IMR-90 (cell line): ENCODE measurements around the gene ESR1. TPM values are rescaled to one million over a fixed set of nuclear protein-coding genes. Genes with fewer than 3 reads are reported as not detected.

Experiments used
- ATAC-seq: fragments of 200-7000 bp; cut with Tn5 transposase; 2 replicates; pipeline ENCODE4 v1.9.1; 2020; ENCODE audit warnings: low read depth, mild to moderate bottlenecking, moderate library complexity
- BruUV-seq: library from RNA; stranded (reverse); fragments of 400-500 nt; replicated peaks from 2 replicates; lab custom pipeline; 2021; lab: Mats Ljungman, UMichigan
- CTCF ChIA-PET: fragments of 300-600 bp; formaldehyde crosslinking; extraction: SDS; loops from one replicate; lab custom pipeline; 2021; ENCODE audit warnings: antibody characterized with exemption; lab: Yijun Ruan, JAX
- POLR2A ChIA-PET: fragments of 300-600 bp; sonication (Branson Sonifier 250); formaldehyde crosslinking; loops from one replicate; lab custom pipeline; 2022; ENCODE audit warnings: antibody characterized with exemption; ENCODE audit not compliant: unreplicated experiment; lab: Charles Lee
- DNase-seq: peaks from one replicate; pipeline ENCODE4 v3.0.0; 2013
- H2AFZ ChIP-seq: replicated peaks from 2 replicates; pipeline ENCODE3; 2013; ENCODE audit warnings: low read length, mild to moderate bottlenecking; ENCODE audit not compliant: poor library complexity
- H2AK5ac ChIP-seq: 2 replicates; pipeline ENCODE4 v1.6.1; 2013; ENCODE audit warnings: low read depth, low read length, inconsistent platforms
- H2AK9ac ChIP-seq: replicated peaks from 2 replicates; pipeline ENCODE3; 2013; ENCODE audit warnings: mild to moderate bottlenecking, low read depth, low read length, moderate library complexity; ENCODE audit not compliant: poor library complexity
- H2BK120ac ChIP-seq: 2 replicates; pipeline ENCODE4 v1.6.1; 2013; ENCODE audit warnings: low read depth, low read length, inconsistent platforms
- H2BK15ac ChIP-seq: 3 replicates; pipeline ENCODE4 v1.6.1; 2013; ENCODE audit warnings: low read depth, low read length, inconsistent platforms
- H2BK20ac ChIP-seq: 2 replicates; pipeline ENCODE4 v1.6.1; 2013; ENCODE audit warnings: low read depth, mild to moderate bottlenecking, inconsistent platforms, low read length, moderate library complexity
- H2BK5ac ChIP-seq: 2 replicates; pipeline ENCODE4 v1.6.1; 2013; ENCODE audit warnings: mild to moderate bottlenecking, low read depth, low read length, inconsistent platforms; ENCODE audit not compliant: poor library complexity, severe bottlenecking
- H3K14ac ChIP-seq: replicated peaks from 2 replicates; pipeline ENCODE4 v1.6.1; 2013; ENCODE audit warnings: low read depth, low read length, inconsistent platforms
- H3K18ac ChIP-seq: 2 replicates; pipeline ENCODE4 v1.6.1; 2013; ENCODE audit warnings: low read depth, low read length, control low read depth
- H3K23ac ChIP-seq: 2 replicates; pipeline ENCODE4 v1.6.1; 2013; ENCODE audit warnings: low read depth, low read length, inconsistent platforms
- H3K27ac ChIP-seq: 2 replicates; pipeline ENCODE4 v1.5.1; 2013; ENCODE audit warnings: mild to moderate bottlenecking, control low read depth, low read length; ENCODE audit not compliant: insufficient read depth
- H3K27me3 ChIP-seq: 2 replicates; pipeline ENCODE4 v1.6.1; 2013; ENCODE audit warnings: low read length; ENCODE audit not compliant: control insufficient read depth, insufficient read depth
- H3K36me3 ChIP-seq: 2 replicates; pipeline ENCODE4 v1.6.1; 2013; ENCODE audit warnings: low read length, mixed read lengths; ENCODE audit not compliant: control insufficient read depth, insufficient read depth
- H3K4ac ChIP-seq: 2 replicates; pipeline ENCODE4 v1.6.1; 2013; ENCODE audit warnings: low read depth, low read length, inconsistent platforms
- H3K4me1 ChIP-seq: 2 replicates; pipeline ENCODE4 v1.6.1; 2013; ENCODE audit warnings: low read length, mixed read lengths; ENCODE audit not compliant: control insufficient read depth, insufficient read depth
- H3K4me2 ChIP-seq: 2 replicates; pipeline ENCODE4 v1.6.1; 2013; ENCODE audit warnings: low read depth, mild to moderate bottlenecking, control low read depth, low read length, moderate library complexity
- H3K4me3 ChIP-seq: 2 replicates; pipeline ENCODE4 v1.5.1; 2013; ENCODE audit warnings: low read depth, mild to moderate bottlenecking, control low read depth, low read length, moderate library complexity; ENCODE audit not compliant: insufficient read depth
- H3K56ac ChIP-seq: 2 replicates; pipeline ENCODE4 v1.6.1; 2013; ENCODE audit warnings: low read length, inconsistent platforms; ENCODE audit not compliant: insufficient read depth; ENCODE audit errors: extremely low read depth
- H3K79me1 ChIP-seq, 2 experiments: 2 replicates each; pipeline ENCODE4 v1.6.1; 2013; ENCODE audit warnings: low read length in 2 of 2, inconsistent platforms in 1 of 2, low read depth in 1 of 2
- H3K9ac ChIP-seq: 2 replicates; pipeline ENCODE4 v1.6.1; 2013; ENCODE audit warnings: low read depth, low read length, control low read depth
- H3K9me1 ChIP-seq: 2 replicates; pipeline ENCODE4 v1.6.1; 2013; ENCODE audit warnings: low read length, inconsistent platforms; ENCODE audit not compliant: insufficient read depth
- H3K9me3 ChIP-seq: 2 replicates; pipeline ENCODE4 v1.6.1; 2013; ENCODE audit warnings: low read length; ENCODE audit not compliant: control insufficient read depth, insufficient read depth
- H4K20me1 ChIP-seq: 2 replicates; pipeline ENCODE4 v1.6.1; 2013; ENCODE audit warnings: low read length, inconsistent platforms; ENCODE audit not compliant: insufficient read depth
- H4K5ac ChIP-seq: 2 replicates; pipeline ENCODE4 v1.6.1; 2013; ENCODE audit warnings: mild to moderate bottlenecking, low read depth, low read length, control low read depth
- H4K8ac ChIP-seq, 2 experiments: 2 replicates each; pipeline ENCODE4 v1.6.1; 2013; ENCODE audit warnings: low read depth in 2 of 2, low read length in 2 of 2, control low read depth in 1 of 2, inconsistent platforms in 1 of 2
- H4K91ac ChIP-seq: 2 replicates; pipeline ENCODE4 v1.6.1; 2013; ENCODE audit warnings: low read depth, low read length, inconsistent platforms; ENCODE audit not compliant: insufficient read depth
- BHLHE40 ChIP-seq: fragments of 150-350 bp; IDR thresholded peaks from 2 replicates; pipeline ENCODE4 v1.6.1; 2016; ENCODE audit warnings: mild to moderate bottlenecking, low read depth, low read length
- CEBPB ChIP-seq: IDR thresholded peaks from 2 replicates; pipeline ENCODE4 v1.6.1; 2012; ENCODE audit warnings: low read depth, low read length, improper control_type of control experiment
- CHD1 ChIP-seq: IDR thresholded peaks from 2 replicates; pipeline ENCODE4 v1.6.1; 2012; ENCODE audit warnings: low read depth, low read length, improper control_type of control experiment
- FOS ChIP-seq: fragments of 150-350 bp; IDR thresholded peaks from 2 replicates; pipeline ENCODE4 v1.6.1; 2016; ENCODE audit warnings: low read depth, low read length
- MAFK ChIP-seq: IDR thresholded peaks from 2 replicates; pipeline ENCODE4 v1.6.1; 2012; ENCODE audit warnings: low read depth, low read length, improper control_type of control experiment
- MAZ ChIP-seq: IDR thresholded peaks from 2 replicates; pipeline ENCODE4 v1.6.1; 2012; ENCODE audit warnings: low read depth, mild to moderate bottlenecking, low read length, improper control_type of control experiment, moderate library complexity, borderline replicate concordance
- MXI1 ChIP-seq: IDR thresholded peaks from 2 replicates; pipeline ENCODE4 v1.6.1; 2012; ENCODE audit warnings: low read depth, mild to moderate bottlenecking, low read length, moderate library complexity, borderline replicate concordance
- NFE2L2 ChIP-seq: fragments of 150-350 bp; IDR thresholded peaks from 2 replicates; pipeline ENCODE4 v1.6.1; 2016; ENCODE audit warnings: low read depth, mild to moderate bottlenecking, low read length
- POLR2A ChIP-seq: IDR thresholded peaks from 2 replicates; pipeline ENCODE4 v1.6.1; 2012; ENCODE audit warnings: mild to moderate bottlenecking, low read depth, low read length
- RAD21 ChIP-seq: IDR thresholded peaks from 2 replicates; pipeline ENCODE4 v1.6.1; 2012; ENCODE audit warnings: low read length, improper control_type of control experiment
- RCOR1 ChIP-seq: IDR thresholded peaks from 2 replicates; pipeline ENCODE4 v1.6.1; 2012; ENCODE audit warnings: mild to moderate bottlenecking, low read length, improper control_type of control experiment; ENCODE audit not compliant: insufficient replicate concordance
- RFX5 ChIP-seq: IDR thresholded peaks from 2 replicates; pipeline ENCODE4 v1.8.0; 2012; ENCODE audit warnings: low read depth, mild to moderate bottlenecking, low read length, moderate library complexity
- SMC3 ChIP-seq: fragments of 150-350 bp; IDR thresholded peaks from 2 replicates; pipeline ENCODE4 v1.6.1; 2016; ENCODE audit warnings: low read depth, mild to moderate bottlenecking, antibody characterized with exemption, low read length, moderate library complexity
- WGBS, 2 experiments: methylation state at CpG; one replicate each; pipeline versions ENCODE4 v1.1.5 to v1.1.7; 2013; ENCODE audit warnings: missing lambda C conversion rate in 2 of 2; ENCODE audit not compliant: insufficient read length in 1 of 2; ENCODE audit errors: extremely low coverage in 2 of 2; 5-methylcytosine and 5-hydroxymethylcytosine counted together
- dilution Hi-C: fragments of 300-500 bp; cut with HindIII; formaldehyde crosslinking; loops from one replicate; pipeline ENCODE4 v1.14.3; 2018; ENCODE audit warnings: low sequenced_read_pairs; ENCODE audit not compliant: unreplicated experiment
- in situ Hi-C: fragments of 300-500 bp; cut with MboI; formaldehyde crosslinking; loops from 3 replicates; pipeline ENCODE4 v1.14.3; 2019; ENCODE audit warnings: low sequenced_read_pairs, inconsistent platforms, mixed read lengths
- intact Hi-C: fragments of 100-400 bp; cut with micrococcal nuclease; formaldehyde crosslinking; loops from 2 replicates; pipeline ENCODE4 v1.10.0; 2022
- polyA plus RNA-seq, 3 experiments: library from polyadenylated mRNA; depleted of rRNA; stranded (reverse); fragments of >200 nt; gene quantifications; 2 replicates each; pipeline ENCODE4 v1.2.3, GENCODE V29; 2012; ENCODE audit warnings: low replicate concordance in 1 of 3
- total RNA-seq: library from RNA; depleted of rRNA; stranded (reverse); fragments of >200 nt; gene quantifications from 2 replicates; pipeline ENCODE4 v1.2.3, GENCODE V29; 2012
- TF ChIP-seq, protein P1 (sequence below): conservative IDR thresholded peaks from 2 replicates; pipeline ENCODE4 v1.5.1; 2012; ENCODE audit warnings: mild to moderate bottlenecking, low read depth, low read length, improper control_type of control experiment
- TF ChIP-seq, protein P2 (sequence below): fragments of 150-350 bp; IDR thresholded peaks from 2 replicates; pipeline ENCODE4 v1.6.1; 2016; ENCODE audit warnings: low read depth, mild to moderate bottlenecking, low read length, moderate library complexity, borderline replicate concordance
- TF ChIP-seq, protein P3 (sequence below): fragments of 150-350 bp; IDR thresholded peaks from 2 replicates; pipeline ENCODE4 v1.6.1; 2017; ENCODE audit warnings: mild to moderate bottlenecking, antibody characterized with exemption, low read length, low read depth

The ESR1 gene
- total and polyA plus RNA-seq, 2 of the 4 experiments (the other 2 are of a cell fraction) = not detected

DNA sequence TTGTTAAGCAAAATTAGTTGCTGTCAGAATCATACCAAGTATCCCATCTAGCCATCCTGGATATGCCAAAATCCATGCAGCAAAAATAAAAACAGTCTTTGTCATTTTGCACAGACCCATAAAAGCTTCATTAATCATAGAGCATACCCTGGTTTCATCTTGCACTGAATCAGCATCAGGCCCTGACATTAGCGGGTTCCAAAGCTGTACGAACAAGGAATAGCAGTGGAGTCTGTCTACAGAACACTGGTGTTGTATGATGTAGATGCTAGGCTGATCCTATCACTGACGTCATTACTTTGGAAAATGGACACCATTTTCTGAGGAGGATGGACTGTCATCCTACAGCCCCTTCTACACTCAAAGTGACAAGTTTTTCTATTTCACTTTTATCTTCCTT is 315.6 kb downstream of the ESR1 start:
- no TSS peak for BruUV-seq
- H3K23ac ChIP-seq = no peak overlapping the region
- intact Hi-C loops = loop anchor here (10.0 kb wide), 2 partner anchors 448 to 678 kb away; no protein-coding TSS in a partner anchor
- H2AFZ ChIP-seq = no peak overlapping the region
- H2BK15ac ChIP-seq = no peak overlapping the region
- peaks cover 2% of the 10 kb centered on the region for H3K4me1 ChIP-seq
- ChIA-PET POLR2A (no interaction called here), CTCF (no interaction called here)
- no peaks in the 10 kb centered on the region for H4K20me1 ChIP-seq
- H4K8ac ChIP-seq = no peak overlapping the region
- H3K27me3 ChIP-seq = no peaks in the 10 kb centered on the region
- peaks cover 20% of the 10 kb centered on the region for H3K36me3 ChIP-seq
- H3K9me3 ChIP-seq = no peaks in the 10 kb centered on the region
- no CpG with 5 or more reads among the region's 3 CpGs for WGBS, 2 experiments
- no peak overlapping the region for H2AK5ac ChIP-seq
- H3K4me2 ChIP-seq = no peak overlapping the region
- dilution Hi-C loops = no loop called here
- H2BK5ac ChIP-seq = no peak overlapping the region
- H2AK9ac ChIP-seq = no peak overlapping the region
- no peak overlapping the region for H3K18ac ChIP-seq
- H3K4me3 ChIP-seq = no peak overlapping the region
- H2BK20ac ChIP-seq = no peak overlapping the region
- TF ChIP-seq SMC3 = no peak
- TF ChIP-seq, protein P1, sequence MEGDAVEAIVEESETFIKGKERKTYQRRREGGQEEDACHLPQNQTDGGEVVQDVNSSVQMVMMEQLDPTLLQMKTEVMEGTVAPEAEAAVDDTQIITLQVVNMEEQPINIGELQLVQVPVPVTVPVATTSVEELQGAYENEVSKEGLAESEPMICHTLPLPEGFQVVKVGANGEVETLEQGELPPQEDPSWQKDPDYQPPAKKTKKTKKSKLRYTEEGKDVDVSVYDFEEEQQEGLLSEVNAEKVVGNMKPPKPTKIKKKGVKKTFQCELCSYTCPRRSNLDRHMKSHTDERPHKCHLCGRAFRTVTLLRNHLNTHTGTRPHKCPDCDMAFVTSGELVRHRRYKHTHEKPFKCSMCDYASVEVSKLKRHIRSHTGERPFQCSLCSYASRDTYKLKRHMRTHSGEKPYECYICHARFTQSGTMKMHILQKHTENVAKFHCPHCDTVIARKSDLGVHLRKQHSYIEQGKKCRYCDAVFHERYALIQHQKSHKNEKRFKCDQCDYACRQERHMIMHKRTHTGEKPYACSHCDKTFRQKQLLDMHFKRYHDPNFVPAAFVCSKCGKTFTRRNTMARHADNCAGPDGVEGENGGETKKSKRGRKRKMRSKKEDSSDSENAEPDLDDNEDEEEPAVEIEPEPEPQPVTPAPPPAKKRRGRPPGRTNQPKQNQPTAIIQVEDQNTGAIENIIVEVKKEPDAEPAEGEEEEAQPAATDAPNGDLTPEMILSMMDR = no peak
- TF ChIP-seq CHD1 = no peak
- TF ChIP-seq RFX5 = no peak
- no peak for TF ChIP-seq RCOR1
- TF ChIP-seq, protein P2, sequence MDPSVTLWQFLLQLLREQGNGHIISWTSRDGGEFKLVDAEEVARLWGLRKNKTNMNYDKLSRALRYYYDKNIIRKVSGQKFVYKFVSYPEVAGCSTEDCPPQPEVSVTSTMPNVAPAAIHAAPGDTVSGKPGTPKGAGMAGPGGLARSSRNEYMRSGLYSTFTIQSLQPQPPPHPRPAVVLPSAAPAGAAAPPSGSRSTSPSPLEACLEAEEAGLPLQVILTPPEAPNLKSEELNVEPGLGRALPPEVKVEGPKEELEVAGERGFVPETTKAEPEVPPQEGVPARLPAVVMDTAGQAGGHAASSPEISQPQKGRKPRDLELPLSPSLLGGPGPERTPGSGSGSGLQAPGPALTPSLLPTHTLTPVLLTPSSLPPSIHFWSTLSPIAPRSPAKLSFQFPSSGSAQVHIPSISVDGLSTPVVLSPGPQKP = no peak
- no peak for TF ChIP-seq POLR2A
- TF ChIP-seq BHLHE40 = no peak
- TF ChIP-seq, protein P3, sequence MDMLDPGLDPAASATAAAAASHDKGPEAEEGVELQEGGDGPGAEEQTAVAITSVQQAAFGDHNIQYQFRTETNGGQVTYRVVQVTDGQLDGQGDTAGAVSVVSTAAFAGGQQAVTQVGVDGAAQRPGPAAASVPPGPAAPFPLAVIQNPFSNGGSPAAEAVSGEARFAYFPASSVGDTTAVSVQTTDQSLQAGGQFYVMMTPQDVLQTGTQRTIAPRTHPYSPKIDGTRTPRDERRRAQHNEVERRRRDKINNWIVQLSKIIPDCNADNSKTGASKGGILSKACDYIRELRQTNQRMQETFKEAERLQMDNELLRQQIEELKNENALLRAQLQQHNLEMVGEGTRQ = no peak
- no peak for TF ChIP-seq NFE2L2
- TF ChIP-seq CEBPB = no peak
- no peak for TF ChIP-seq MAFK
- TF ChIP-seq RAD21 = no peak
- TF ChIP-seq MAZ = no peak
- no peak for TF ChIP-seq MXI1
- TF ChIP-seq FOS = no peak
- H3K56ac ChIP-seq = no peak overlapping the region
- H2BK120ac ChIP-seq = no peak overlapping the region
- no peak overlapping the region for H3K4ac ChIP-seq
- ATAC-seq (no peak), DNase-seq (no peak)
- in situ Hi-C loops = loop anchor here (5.0 kb wide), 1 partner anchor 361 kb away; no protein-coding TSS in a partner anchor
- H4K91ac ChIP-seq = no peak overlapping the region
- H4K5ac ChIP-seq = no peak overlapping the region
- no peaks in the 10 kb centered on the region for H3K9me1 ChIP-seq
- no peak overlapping the region for H3K14ac ChIP-seq
- no peaks in the 10 kb centered on the region for H3K79me1 ChIP-seq
- H3K27ac ChIP-seq = no peak overlapping the region
- H3K9ac ChIP-seq = no peak overlapping the region
